Hepatocyte (in vitro differentiated cells): Measurements from ENCODE around the gene PDGFD. TPM values are rescaled to one million over a fixed set of nuclear protein-coding genes. Genes with fewer than 3 reads are reported as not detected.

Experiments
- DNase-seq: peaks from one replicate; pipeline ENCODE4 v3.0.0-alpha.2; 2016; ENCODE audit warnings: low spot score
- H2AFZ ChIP-seq: fragments of 200-600 bp; sonication (generic); 2 replicates; pipeline ENCODE4 v1.6.0; 2016; ENCODE audit warnings: antibody characterized with exemption, mild to moderate bottlenecking
- H3K27ac ChIP-seq: fragments of 200-600 bp; sonication (generic); 2 replicates; pipeline ENCODE4 v1.5.1; 2016; ENCODE audit warnings: mild to moderate bottlenecking
- H3K27me3 ChIP-seq: fragments of 200-600 bp; sonication (generic); 2 replicates; pipeline ENCODE4 v1.6.1; 2016
- H3K36me3 ChIP-seq: fragments of 200-600 bp; sonication (generic); replicated peaks from 2 replicates; pipeline ENCODE4 v1.5.1; 2016; ENCODE audit warnings: low read depth; ENCODE audit not compliant: insufficient read depth
- H3K4me1 ChIP-seq: fragments of 200-600 bp; sonication (generic); 2 replicates; pipeline ENCODE4 v1.5.1; 2016; ENCODE audit warnings: mild to moderate bottlenecking, moderate library complexity; ENCODE audit not compliant: insufficient read depth
- H3K4me2 ChIP-seq: fragments of 200-600 bp; sonication (generic); 2 replicates; pipeline ENCODE4 v1.6.0; 2016
- H3K4me3 ChIP-seq: fragments of 200-600 bp; sonication (generic); 2 replicates; pipeline ENCODE4 v1.5.1; 2016; ENCODE audit warnings: mild to moderate bottlenecking
- H3K79me2 ChIP-seq: fragments of 200-600 bp; sonication (generic); 2 replicates; pipeline ENCODE4 v1.6.0; 2017; ENCODE audit warnings: mild to moderate bottlenecking
- H3K9me2 ChIP-seq: fragments of 200-600 bp; sonication (generic); replicated peaks from 2 replicates; pipeline ENCODE4 v1.6.0; 2017; ENCODE audit warnings: mild to moderate bottlenecking; ENCODE audit not compliant: insufficient read depth
- H3K9me3 ChIP-seq: fragments of 200-600 bp; sonication (generic); 2 replicates; pipeline ENCODE4 v1.5.1; 2016; ENCODE audit warnings: low read depth, mild to moderate bottlenecking
- H4K20me1 ChIP-seq: fragments of 200-600 bp; sonication (generic); 2 replicates; pipeline ENCODE4 v1.6.0; 2016; ENCODE audit warnings: mild to moderate bottlenecking; ENCODE audit not compliant: insufficient read depth, poor library complexity, severe bottlenecking
- CTCF ChIP-seq: fragments of 200-600 bp; sonication (generic); IDR thresholded peaks from 2 replicates; pipeline ENCODE4 v1.5.1; 2016; ENCODE audit warnings: antibody characterized with exemption, mild to moderate bottlenecking; ENCODE audit not compliant: poor library complexity
- EZH2 ChIP-seq: fragments of 200-600 bp; sonication (generic); IDR thresholded peaks from 2 replicates; pipeline ENCODE4 v1.6.1; 2016; ENCODE audit warnings: antibody characterized with exemption, mild to moderate bottlenecking, borderline replicate concordance
- EZH2phosphoT487 ChIP-seq: fragments of 200-600 bp; sonication (generic); IDR thresholded peaks from one replicate; pipeline ENCODE4 v1.6.1; 2018; ENCODE audit warnings: antibody characterized with exemption, mild to moderate bottlenecking, low read depth, moderate library complexity; ENCODE audit not compliant: unreplicated experiment, severe bottlenecking
- WGBS: methylation state at CpG from one replicate; pipeline ENCODE4 v1.1.6; 2016; ENCODE audit warnings: low lambda C conversion rate; ENCODE audit errors: missing lambda C conversion rate; 5-methylcytosine and 5-hydroxymethylcytosine counted together
- polyA plus RNA-seq: library from polyadenylated mRNA; unstranded; fragments of >200 nt; fragmentation: Nextera tagmentation; extraction: Ambion mirVana; gene quantifications from 2 replicates; pipeline ENCODE4 v1.2.1, GENCODE V29; 2016
- total RNA-seq: library from RNA; depleted of rRNA; stranded (reverse); fragments of >200 nt; gene quantifications from 2 replicates; pipeline ENCODE4 v1.2.3, GENCODE V29; 2014

PDGFD gene
- total and polyA plus RNA-seq, 2 experiments from 2014 or later = 17.3 to 29.6 TPM

- Histone ChIP-seq H3K4me1 (no peaks in the 10 kb centered on the region), H3K9me3 (no peaks in the 10 kb centered on the region), H4K20me1 (no peaks in the 10 kb centered on the region), H3K4me3 (no peak overlapping the region), H3K27ac (no peak overlapping the region), H2AFZ (no peak overlapping the region), H3K4me2 (no peak overlapping the region), H3K36me3 (no peaks in the 10 kb centered on the region), H3K27me3 (no peaks in the 10 kb centered on the region), H3K79me2 (no peaks in the 10 kb centered on the region), H3K9me2 (no peaks in the 10 kb centered on the region)
- DNase-seq = no peak
- no peak for TF ChIP-seq EZH2
- no peak for TF ChIP-seq EZH2phosphoT487
- TF ChIP-seq CTCF = no peak
Observed at GRCh38 chr11:103964390-103964789, 199.6 kb downstream of the PDGFD start.

DNA sequence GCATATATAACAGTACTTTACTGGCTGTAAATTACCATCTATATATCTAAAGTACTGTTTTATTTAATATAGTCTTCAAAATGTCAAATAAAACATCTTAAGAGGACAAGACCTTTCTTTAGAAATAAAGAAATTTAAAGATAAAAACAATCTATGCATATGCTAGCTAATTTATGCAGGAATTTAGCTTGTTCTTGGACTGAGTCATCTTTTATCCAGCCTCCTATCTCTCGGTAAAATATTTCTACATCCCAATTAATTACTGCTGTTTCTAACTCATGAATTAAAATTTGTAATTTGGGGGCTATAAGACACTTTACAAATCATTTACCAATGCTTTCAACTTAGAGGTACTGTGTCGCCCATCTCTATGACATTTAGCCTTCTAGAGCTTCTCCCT lies 200.3 kb downstream of the PDGFD start:
- no peak overlapping the region for H3K27ac ChIP-seq
- H4K20me1 ChIP-seq = no peaks in the 10 kb centered on the region
- H3K79me2 ChIP-seq = no peaks in the 10 kb centered on the region
- H2AFZ ChIP-seq = no peak overlapping the region
- H3K4me2 ChIP-seq = no peak overlapping the region
- no peak for DNase-seq
- H3K4me3 ChIP-seq = no peak overlapping the region
- H3K27me3 ChIP-seq = no peaks in the 10 kb centered on the region
- no peaks in the 10 kb centered on the region for H3K9me3 ChIP-seq
- 89% methylated on average over 2 of the region's 2 CpGs for WGBS
- TF ChIP-seq CTCF = no peak
- TF ChIP-seq EZH2phosphoT487 = no peak
- TF ChIP-seq EZH2 = no peak
- no peaks in the 10 kb centered on the region for H3K4me1 ChIP-seq
- H3K9me2 ChIP-seq = no peaks in the 10 kb centered on the region
- H3K36me3 ChIP-seq = no peaks in the 10 kb centered on the region

GRCh38 chr11:103961010-103961409 lies 202.9 kb downstream of the PDGFD start:
- Histone ChIP-seq H3K36me3 (no peaks in the 10 kb centered on the region), H3K27ac (no peak overlapping the region)
- TF ChIP-seq CTCF (no peak), EZH2 (no peak), EZH2phosphoT487 (no peak)

GRCh38 chr11:103960108-103960507 lies 203.8 kb downstream of the PDGFD start:
- no peak overlapping the region for H3K4me3 ChIP-seq
- no peaks in the 10 kb centered on the region for H3K36me3 ChIP-seq
- no peak overlapping the region for H3K27ac ChIP-seq
- H4K20me1 ChIP-seq = no peaks in the 10 kb centered on the region
- no peak overlapping the region for H3K4me2 ChIP-seq
- DNase-seq = no peak
- no peak for TF ChIP-seq EZH2
- no peak for TF ChIP-seq EZH2phosphoT487
- TF ChIP-seq CTCF = no peak
- H3K79me2 ChIP-seq = no peaks in the 10 kb centered on the region
- no peaks in the 10 kb centered on the region for H3K9me3 ChIP-seq
- no peaks in the 10 kb centered on the region for H3K9me2 ChIP-seq
- H2AFZ ChIP-seq = no peak overlapping the region
- H3K4me1 ChIP-seq = no peaks in the 10 kb centered on the region
- 88% methylated on average over 2 of the region's 2 CpGs for WGBS
- H3K27me3 ChIP-seq = no peaks in the 10 kb centered on the region

More at GRCh38 chr11:103961010-103961409, 202.9 kb downstream of the PDGFD start:
- Histone ChIP-seq H3K4me1 (no peaks in the 10 kb centered on the region), H2AFZ (no peak overlapping the region), H3K79me2 (no peaks in the 10 kb centered on the region), H4K20me1 (no peaks in the 10 kb centered on the region), H3K27me3 (no peaks in the 10 kb centered on the region), H3K9me2 (no peaks in the 10 kb centered on the region), H3K4me2 (no peak overlapping the region), H3K4me3 (no peak overlapping the region), H3K9me3 (no peaks in the 10 kb centered on the region)
- no peak for DNase-seq
